Measurements from ENCODE around the gene ZBTB26.
"Not testable (repeated sequence)": the region's sequence is repeated elsewhere in the genome, so short reads cannot be mapped to it uniquely, and the experiment has no call there.

The ZBTB26 gene

DNA sequence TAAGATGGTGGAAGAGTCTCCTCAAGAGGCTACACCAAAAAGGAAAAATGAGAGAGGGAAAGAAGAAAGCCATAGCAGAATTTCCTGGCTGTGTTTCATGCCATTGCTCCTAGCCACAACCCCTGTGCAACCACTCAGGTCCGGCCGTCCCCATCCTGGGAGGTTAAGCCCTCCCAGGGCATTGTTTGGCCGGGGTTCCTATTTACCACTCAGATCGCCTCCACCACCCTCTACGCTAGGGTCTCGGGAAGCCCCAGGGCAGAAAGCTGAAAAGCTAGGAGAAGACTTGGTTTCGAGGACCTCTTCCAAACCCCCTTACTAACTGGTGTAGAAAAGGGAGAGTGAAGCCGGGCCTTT lies 26.9 kb downstream of the ZBTB26 start:
- H3K4me1 Mint-ChIP-seq (ENCODE audit: low read depth): peaks cover 29% of the 10 kb centered on the region
- DNase-seq: no peak
- peak overlapping the region; percentile 95 for H3K4me3 Mint-ChIP-seq
- H3K9me3 Mint-ChIP-seq: no peaks in the 10 kb centered on the region
- peaks cover 40% of the 10 kb centered on the region for H3K36me3 Mint-ChIP-seq (ENCODE audit: low read depth)
- H3K27me3 Mint-ChIP-seq: no peaks in the 10 kb centered on the region
- peak overlapping the region; percentile 96 for H3K27ac Mint-ChIP-seq

DNA sequence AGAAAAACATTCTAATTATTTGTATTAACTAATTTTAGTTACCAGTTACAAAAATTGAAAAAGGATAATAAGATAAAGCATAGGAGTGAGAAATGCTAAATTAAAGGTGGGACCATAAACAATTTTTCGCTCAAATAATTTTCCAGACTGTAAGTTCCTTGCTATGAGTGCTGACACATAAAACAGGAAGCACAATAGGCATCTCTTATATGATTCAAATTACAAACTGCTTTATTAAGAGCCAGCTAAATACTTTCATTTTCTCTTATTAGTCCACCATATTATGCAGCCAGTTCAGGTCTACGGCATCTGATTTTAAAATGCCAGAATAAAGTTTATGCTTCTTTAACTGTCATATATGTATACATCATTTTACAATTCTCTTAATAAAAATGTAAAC lies 30.5 kb downstream of the ZBTB26 start:
- Mint-ChIP-seq H3K36me3 (ENCODE audit: low read depth) (peaks cover 50% of the 10 kb centered on the region), H3K27ac (peak overlapping the region; percentile 77), H3K27me3 (no peaks in the 10 kb centered on the region), H3K9me3 (no peaks in the 10 kb centered on the region), H3K4me3 (peak overlapping the region; percentile 71), H3K4me1 (ENCODE audit: low read depth) (peaks cover 46% of the 10 kb centered on the region)
- no peak for DNase-seq

DNA sequence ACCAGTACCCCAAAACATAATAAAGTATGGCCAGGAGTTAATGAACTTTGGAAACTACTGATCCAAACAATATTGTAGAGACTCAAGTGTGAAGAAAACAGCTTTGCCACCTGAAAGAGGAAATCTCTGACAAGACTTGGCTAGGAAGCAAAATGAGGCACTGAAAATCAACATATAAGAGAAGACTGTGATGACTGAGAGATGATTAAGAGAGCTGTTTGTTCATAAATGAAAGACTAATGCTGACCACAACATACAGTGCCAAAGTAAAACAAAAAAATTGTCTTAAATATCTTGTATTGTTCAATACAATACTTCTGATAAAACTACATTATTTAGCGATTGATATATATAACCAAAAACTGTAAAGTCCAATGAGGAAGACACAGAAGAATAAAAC lies 33.3 kb downstream of the ZBTB26 start:
- Mint-ChIP-seq H3K27me3 (no peaks in the 10 kb centered on the region), H3K9me3 (no peaks in the 10 kb centered on the region), H3K36me3 (ENCODE audit: low read depth) (peaks cover 61% of the 10 kb centered on the region), H3K27ac (peak overlapping the region; percentile 19), H3K4me1 (ENCODE audit: low read depth) (peaks cover 46% of the 10 kb centered on the region), H3K4me3 (no peak overlapping the region)
- DNase-seq: no peak

DNA sequence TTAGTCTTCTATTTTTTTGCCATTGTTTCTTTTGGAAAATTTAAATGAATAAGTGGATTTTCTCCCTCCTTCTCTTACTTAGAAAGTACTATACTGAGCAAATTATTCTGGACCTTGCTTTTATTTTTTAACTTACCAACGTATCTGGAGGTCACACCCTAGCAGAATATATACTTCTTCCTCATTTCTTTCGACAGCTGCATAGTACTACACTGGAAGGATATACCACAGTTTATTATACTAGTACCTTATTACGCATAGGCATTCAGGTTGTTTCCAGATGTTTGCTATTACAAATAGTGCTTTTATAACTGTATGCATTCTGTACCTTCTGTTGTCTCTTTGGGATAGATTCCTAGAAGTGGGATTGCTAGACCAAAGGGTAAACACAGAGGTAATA lies 42.8 kb downstream of the ZBTB26 start:
- H3K9me3 Mint-ChIP-seq: no peaks in the 10 kb centered on the region
- H3K4me1 Mint-ChIP-seq (ENCODE audit: low read depth): no peaks in the 10 kb centered on the region
- peaks cover 85% of the 10 kb centered on the region for H3K36me3 Mint-ChIP-seq (ENCODE audit: low read depth)
- no peak overlapping the region for H3K27ac Mint-ChIP-seq
- no peak overlapping the region for H3K4me3 Mint-ChIP-seq
- no peak for DNase-seq
- H3K27me3 Mint-ChIP-seq: no peaks in the 10 kb centered on the region

DNA sequence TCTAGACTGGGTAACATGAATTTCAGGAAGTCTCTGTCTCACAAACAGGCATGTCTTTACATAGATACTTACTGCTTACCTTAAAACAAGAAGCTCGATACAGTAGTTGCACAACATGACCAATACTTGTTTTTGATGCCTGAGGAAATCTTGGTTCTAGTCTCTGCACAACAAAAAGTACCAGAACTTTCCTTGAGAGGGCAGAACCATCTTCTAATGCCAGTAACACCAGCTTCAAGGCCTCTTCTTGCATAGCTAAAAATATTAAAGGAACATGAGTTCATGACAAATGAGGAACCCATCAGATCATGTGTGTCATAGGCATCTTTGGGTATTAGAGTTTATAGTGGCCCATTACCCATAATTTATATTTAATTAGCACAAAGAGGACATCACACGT lies 48.2 kb downstream of the ZBTB26 start:
- H3K27ac Mint-ChIP-seq: peak overlapping the region; percentile 8

DNA sequence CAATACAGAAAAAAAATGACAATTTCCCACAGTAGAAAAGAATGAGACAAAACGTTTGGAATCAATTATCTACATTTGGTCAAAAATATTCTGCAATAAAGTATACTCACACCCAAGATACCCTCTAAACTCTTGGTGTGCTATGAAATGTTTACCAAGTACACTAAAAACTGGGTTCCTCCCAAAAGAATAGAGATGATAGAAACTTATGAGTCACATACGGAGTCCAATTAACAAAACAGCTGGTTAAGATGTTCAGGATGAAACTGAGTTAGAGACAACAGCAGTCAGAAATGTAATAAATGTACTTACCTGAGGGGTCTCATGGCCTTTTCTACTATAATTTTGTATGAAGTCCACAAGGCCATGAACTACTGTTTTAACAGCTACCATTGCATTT lies 51.9 kb downstream of the ZBTB26 start:
- H3K36me3 Mint-ChIP-seq (ENCODE audit: low read depth): peaks cover 90% of the 10 kb centered on the region
- H3K27ac Mint-ChIP-seq: peak overlapping the region; percentile 37
- no peaks in the 10 kb centered on the region for H3K27me3 Mint-ChIP-seq
- H3K9me3 Mint-ChIP-seq: no peaks in the 10 kb centered on the region
- H3K4me3 Mint-ChIP-seq: no peak overlapping the region
- no peak for DNase-seq
- H3K4me1 Mint-ChIP-seq (ENCODE audit: low read depth): peaks cover 12% of the 10 kb centered on the region

More for the DNA sequence above, 48.2 kb downstream of the ZBTB26 start:
- Mint-ChIP-seq H3K27me3 (no peaks in the 10 kb centered on the region), H3K4me3 (no peak overlapping the region), H3K9me3 (no peaks in the 10 kb centered on the region), H3K4me1 (ENCODE audit: low read depth) (peaks cover 7% of the 10 kb centered on the region), H3K36me3 (ENCODE audit: low read depth) (peaks cover 80% of the 10 kb centered on the region)
- no peak for DNase-seq

DNA sequence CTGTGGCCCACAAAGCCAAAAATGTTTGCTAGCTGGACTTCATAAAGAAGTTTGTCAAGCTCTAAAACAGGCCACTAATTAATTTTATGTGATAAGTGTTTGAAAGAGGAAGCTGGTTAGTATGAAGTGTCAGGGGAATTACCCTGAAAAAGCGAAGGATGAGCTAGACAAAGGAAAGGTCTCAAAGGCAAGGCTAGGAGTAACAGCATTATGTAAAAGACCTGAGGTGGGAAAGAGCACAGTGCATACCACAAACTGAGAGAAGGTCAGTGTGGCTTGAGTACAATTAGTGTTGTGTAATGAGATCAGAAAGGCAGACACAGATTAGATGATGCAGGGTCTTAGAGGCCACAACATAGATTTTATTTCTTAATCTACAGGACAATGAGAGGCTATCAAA lies 55.8 kb downstream of the ZBTB26 start:
- Mint-ChIP-seq H3K27ac (peak overlapping the region; percentile 49), H3K4me3 (no peak overlapping the region), H3K27me3 (no peaks in the 10 kb centered on the region), H3K4me1 (ENCODE audit: low read depth) (peaks cover 5% of the 10 kb centered on the region), H3K36me3 (ENCODE audit: low read depth) (peaks cover 84% of the 10 kb centered on the region), H3K9me3 (no peaks in the 10 kb centered on the region)
- no peak for DNase-seq

DNA sequence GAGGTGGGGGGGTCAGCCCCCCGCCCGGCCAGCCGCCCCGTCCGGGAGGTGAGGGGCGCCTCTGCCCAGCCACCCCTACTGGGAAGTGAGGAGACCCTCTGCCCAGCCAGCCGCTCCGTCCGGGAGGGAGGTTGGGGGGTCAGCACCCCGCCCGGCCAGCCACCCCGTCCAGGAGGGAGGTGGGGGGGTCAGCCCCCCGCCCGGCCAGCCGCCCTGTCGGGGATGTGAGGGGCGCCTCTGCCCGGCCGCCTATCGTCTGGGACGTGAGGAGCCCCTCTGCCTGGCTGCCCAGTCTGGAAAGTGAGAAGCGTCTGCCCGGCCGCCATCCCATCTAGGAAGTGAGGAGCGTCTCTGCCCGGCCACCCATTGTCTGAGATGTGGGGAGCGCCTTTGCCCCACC lies 64.0 kb downstream of the ZBTB26 start:
- H3K9me3 Mint-ChIP-seq; H3K27me3 Mint-ChIP-seq; H3K4me3 Mint-ChIP-seq; H3K4me1 Mint-ChIP-seq (ENCODE audit: low read depth); H3K27ac Mint-ChIP-seq; DNase-seq: not testable (repeated sequence)
- peaks cover 66% of the 10 kb centered on the region for H3K36me3 Mint-ChIP-seq (ENCODE audit: low read depth)

DNA sequence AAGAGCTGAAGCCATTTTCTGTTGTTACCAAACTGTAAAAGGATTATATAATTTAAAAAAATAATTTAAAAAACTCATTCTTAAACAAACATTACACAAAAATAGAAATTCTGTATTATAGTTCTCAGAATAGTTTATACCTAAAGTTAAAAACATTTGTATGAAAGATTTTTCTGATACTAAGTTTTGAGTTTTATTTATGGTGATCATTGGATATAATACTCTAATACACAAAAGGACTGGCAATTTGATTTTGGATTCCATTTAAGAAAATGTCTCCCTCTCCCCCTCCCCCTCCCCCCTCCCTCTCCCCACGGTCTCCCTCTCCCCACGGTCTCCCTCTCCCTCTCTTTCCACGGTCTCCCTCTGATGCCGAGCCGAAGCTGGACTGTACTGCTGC lies 65.2 kb downstream of the ZBTB26 start:
- peaks cover 64% of the 10 kb centered on the region for H3K36me3 Mint-ChIP-seq (ENCODE audit: low read depth)
- H3K27me3 Mint-ChIP-seq: no peaks in the 10 kb centered on the region
- H3K27ac Mint-ChIP-seq: no peak overlapping the region
- H3K4me1 Mint-ChIP-seq (ENCODE audit: low read depth): peaks cover 3% of the 10 kb centered on the region
- DNase-seq: no peak
- H3K9me3 Mint-ChIP-seq: no peaks in the 10 kb centered on the region
- no peak overlapping the region for H3K4me3 Mint-ChIP-seq

All from activated T-cell treated with anti-CD3 and anti-CD28 coated beads, Interleukin-2, amount 50 U/mL, for 24 hours (primary cell).